ENCODE measurements around the gene LCN12. TPM values are rescaled to one million over a fixed set of nuclear protein-coding genes. Genes with fewer than 3 reads are reported as not detected.

LCN12 gene
- total RNA-seq, 1 experiment from 2014 or later = 4.2 TPM

- no TSS peak for BruUV-seq (replicated peaks)
- Histone ChIP-seq H3K79me2 (ENCODE audit: insufficient read depth, low read length) (peaks cover 20% of the 10 kb centered on the region), H3K4me1 (ENCODE audit: control insufficient read depth in 1 of 2, insufficient read depth in 2 of 2, low read length in 2 of 2) (peaks cover 9 to 25% of the 10 kb centered on the region in 2 experiments; a peak in 3 of 4 replicates), H3K9me2 (ENCODE audit: insufficient read depth) (no peaks in the 10 kb centered on the region), H3K27me3 (ENCODE audit: insufficient read depth, low read length) (no peaks in the 10 kb centered on the region), H3K9me3 (ENCODE audit: control insufficient read depth in 1 of 2, insufficient read depth in 1 of 2, low read depth in 1 of 2, low read length in 2 of 2) (no peaks in the 10 kb centered on the region), H3K4me3 (replicated peaks in 1 of 2; ENCODE audit: low read depth in 1 of 2, low read length in 2 of 2) (peak overlapping the region; percentile 78 to 88), H3K27ac (ENCODE audit: low read depth, low read length) (peak overlapping the region; percentile 97; the same call in 1 of the 2 replicates), H3K9ac (ENCODE audit: low read length) (peak overlapping the region; percentile 86; the same call in 1 of the 2 replicates), H4K20me1 (ENCODE audit: insufficient read depth) (no peaks in the 10 kb centered on the region), H3K4me2 (ENCODE audit: low read length) (peak overlapping the region; percentile 89), H3K36me3 (ENCODE audit: control insufficient read depth in 1 of 2, insufficient read depth in 2 of 2, low read length in 2 of 2) (peaks cover 12 to 15% of the 10 kb centered on the region in 2 experiments; a peak in 3 of 4 replicates), H2AFZ (ENCODE audit: low read depth, low read length, poor library complexity, severe bottlenecking) (no peak overlapping the region)
- CTCF ChIA-PET = no interaction called here
- POLR2A ChIA-PET = no interaction called here
- intact Hi-C loops (cut with micrococcal nuclease) = loop anchor here (5.0 to 10.0 kb wide), 2 partner anchors 98 to 156 kb away; partner anchors contain the start of genes AJM1 and PHPT1
- TF ChIP-seq ZFX (IDR thresholded peaks at IDR 0.05) (no peak), RAD21 (IDR thresholded peaks at IDR 0.05; ENCODE audit: low read depth) (no peak), JUND (IDR thresholded peaks at IDR 0.05) (no peak), EZH2phosphoT487 (IDR thresholded peaks at IDR 0.05; ENCODE audit: borderline replicate concordance) (no peak), SRF (IDR thresholded peaks at IDR 0.05; ENCODE audit: low read depth) (no peak), MAX (IDR thresholded peaks at IDR 0.05) (no peak)
- TF ChIP-seq, protein P1, sequence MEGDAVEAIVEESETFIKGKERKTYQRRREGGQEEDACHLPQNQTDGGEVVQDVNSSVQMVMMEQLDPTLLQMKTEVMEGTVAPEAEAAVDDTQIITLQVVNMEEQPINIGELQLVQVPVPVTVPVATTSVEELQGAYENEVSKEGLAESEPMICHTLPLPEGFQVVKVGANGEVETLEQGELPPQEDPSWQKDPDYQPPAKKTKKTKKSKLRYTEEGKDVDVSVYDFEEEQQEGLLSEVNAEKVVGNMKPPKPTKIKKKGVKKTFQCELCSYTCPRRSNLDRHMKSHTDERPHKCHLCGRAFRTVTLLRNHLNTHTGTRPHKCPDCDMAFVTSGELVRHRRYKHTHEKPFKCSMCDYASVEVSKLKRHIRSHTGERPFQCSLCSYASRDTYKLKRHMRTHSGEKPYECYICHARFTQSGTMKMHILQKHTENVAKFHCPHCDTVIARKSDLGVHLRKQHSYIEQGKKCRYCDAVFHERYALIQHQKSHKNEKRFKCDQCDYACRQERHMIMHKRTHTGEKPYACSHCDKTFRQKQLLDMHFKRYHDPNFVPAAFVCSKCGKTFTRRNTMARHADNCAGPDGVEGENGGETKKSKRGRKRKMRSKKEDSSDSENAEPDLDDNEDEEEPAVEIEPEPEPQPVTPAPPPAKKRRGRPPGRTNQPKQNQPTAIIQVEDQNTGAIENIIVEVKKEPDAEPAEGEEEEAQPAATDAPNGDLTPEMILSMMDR (IDR thresholded peaks at IDR 0.05 in 2 of 3, conservative IDR thresholded peaks at IDR 0.05 in 1 of 3; ENCODE audit: borderline replicate concordance in 1 of 3, insufficient read depth in 1 of 3, low read depth in 2 of 3, low read length in 2 of 3) = no peak
- no peak for ATAC-seq
- DNase-seq (ENCODE audit: low read depth, low spot score) = no peak
- RAD21 ChIA-PET (ENCODE audit: low non-redundant PET in 1 of 2, low total read pairs in 2 of 2, uncharacterized antibody in 2 of 2, unreplicated experiment in 2 of 2) = no interaction called here
These were observed 9.2 kb upstream of the LCN12 start for GRCh38 chr9:136942881-136943230.
